IPS-NIHi7 (cell line): Measurements from ENCODE around the gene ZGPAT.

Source experiments
- DNase-seq: peaks from one replicate; pipeline ENCODE4 v3.0.0; 2012; ENCODE audit warnings: mixed read lengths; ENCODE audit errors: extremely low spot score

ZGPAT gene

GRCh38 chr20:63734111-63734945 is 26.5 kb downstream of the ZGPAT start:
- DNase-seq: no peak

DNA sequence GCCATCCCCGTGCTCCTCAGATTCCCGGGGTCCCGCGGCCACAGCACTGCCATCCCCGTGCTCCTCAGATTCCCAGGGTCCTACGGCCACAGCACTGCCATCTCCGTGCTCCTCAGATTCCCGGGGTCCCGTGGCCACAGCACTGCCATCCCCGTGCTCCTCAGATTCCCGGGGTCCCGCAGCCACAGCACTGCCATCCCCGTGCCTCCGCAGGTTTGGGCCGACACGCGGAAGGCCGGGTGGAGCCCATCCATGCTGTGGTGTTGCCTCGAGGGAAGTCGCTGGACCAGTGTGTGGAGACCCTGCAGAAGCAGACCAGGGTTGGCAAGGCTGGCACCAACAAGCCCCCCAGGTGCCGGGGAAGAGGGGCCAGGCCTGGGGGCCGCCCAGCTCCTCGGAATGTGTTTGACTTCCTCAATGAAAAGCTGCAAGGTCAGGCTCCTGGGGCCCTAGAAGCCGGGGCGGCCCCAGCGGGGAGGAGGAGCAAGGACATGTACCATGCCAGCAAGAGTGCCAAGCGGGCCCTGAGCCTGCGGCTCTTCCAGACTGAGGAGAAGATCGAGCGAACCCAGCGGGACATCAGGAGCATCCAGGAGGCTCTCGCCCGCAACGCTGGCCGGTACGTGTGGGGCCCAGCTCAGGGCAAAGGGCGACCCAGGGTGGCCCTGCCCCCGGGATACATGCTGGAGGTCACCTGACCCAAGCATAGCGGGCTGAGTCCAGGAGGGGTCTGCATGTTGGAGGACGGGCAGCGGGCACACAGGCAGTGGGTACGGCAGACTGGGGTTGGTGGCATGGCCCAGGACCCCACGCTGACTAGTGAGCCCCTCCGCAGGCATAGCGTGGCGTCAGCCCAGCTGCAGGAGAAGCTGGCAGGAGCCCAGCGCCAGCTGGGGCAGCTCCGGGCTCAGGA is 27.4 kb downstream of the ZGPAT start:
- no peak for DNase-seq

DNA sequence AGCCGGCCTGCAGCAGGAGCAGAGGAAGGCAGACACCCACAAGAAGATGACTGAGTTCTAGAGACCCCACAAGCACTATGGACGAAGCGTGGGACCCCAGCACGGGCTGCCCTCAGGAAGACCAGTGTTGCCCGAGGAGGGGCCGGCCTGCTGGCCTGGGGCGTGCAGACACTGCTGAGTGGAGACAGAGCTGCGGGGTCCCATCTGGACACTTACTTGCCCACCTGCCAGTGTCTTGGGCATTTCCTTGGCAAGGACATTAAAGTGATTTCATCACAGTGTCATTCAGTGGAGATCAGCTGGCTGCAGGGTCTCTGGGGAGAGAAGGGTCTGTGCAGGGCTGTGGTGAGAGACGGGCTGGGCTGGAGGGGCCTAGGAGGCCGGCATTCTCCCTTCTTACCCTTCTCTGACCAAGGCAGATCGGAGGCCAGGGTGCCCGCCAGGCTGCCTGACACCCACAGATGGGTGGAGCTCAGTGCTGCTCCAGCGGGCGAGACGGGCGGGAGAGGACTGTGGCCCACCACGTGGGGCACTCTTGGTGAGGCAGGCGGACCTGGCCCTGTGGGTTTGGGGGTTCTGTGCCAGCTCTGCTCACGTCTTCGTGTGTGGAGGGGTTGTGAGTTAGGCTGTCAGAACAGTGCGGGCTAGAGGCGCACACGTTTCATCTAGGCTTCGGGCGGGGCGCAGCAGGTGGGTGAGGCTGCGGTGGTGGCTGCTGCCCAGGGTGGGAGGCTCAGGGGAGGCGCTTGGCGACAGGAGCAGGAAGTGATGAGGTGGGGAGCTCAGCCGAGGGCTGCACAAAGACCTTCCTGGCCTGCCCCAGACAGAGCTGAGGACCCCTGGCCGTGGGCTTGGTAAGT is 28.2 kb downstream of the ZGPAT start, which contains the start of gene LIME1:
TSS of gene LIME1 (plus strand) at position 806 of the 860 bp plus-strand sequence. CDS start 886 bp downstream, outside the sequence.
- no peak for DNase-seq

DNA sequence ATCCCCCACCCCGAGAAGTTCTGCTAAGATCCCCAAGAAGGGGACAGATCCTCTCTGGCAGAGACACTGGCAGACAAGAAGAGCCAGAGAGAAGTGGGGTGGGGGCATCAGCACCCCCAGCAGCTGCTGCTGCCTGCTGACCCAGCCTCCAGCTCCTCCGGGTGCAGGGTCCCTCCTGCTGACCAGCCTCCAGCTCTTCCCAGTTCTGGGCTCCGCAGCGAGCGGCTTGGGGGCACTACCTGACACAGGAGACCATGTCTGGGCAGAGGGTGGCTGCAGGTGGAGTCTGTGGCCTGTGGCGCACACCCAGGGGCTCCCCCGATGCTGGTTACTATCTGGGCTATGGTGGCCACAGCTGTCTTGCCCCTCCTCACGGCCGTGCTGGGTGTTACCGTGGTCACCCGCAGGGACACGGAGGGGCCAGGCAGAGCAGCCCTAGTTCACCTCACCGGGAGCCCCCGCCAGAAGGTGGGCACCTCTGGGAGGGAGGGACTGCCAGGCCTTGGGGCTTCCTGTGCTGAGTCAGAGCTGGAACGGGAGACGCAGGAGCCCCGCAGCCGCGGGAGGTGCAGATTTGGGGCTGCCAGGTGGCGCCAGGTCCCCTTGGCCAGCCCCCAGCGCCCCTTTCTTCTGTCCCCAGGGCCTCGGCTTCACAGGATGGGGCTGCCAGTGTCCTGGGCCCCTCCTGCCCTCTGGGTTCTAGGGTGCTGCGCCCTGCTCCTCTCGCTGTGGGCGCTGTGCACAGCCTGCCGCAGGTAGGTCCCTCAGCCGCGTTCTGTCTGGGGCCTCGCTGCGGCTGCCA is 29.3 kb downstream of the ZGPAT start:
- DNase-seq: peak; percentile 59

DNA sequence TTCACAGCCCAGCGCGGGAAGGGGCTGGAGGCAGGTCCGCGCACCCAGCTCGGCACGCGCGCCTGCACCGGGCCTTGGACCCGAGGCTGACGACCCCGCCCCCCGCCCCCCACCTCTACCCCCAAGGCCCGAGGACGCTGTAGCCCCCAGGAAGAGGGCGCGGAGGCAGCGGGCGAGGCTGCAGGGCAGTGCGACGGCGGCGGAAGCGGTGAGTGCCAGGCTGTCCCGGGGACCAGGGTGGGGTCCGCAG is 29.8 kb downstream of the ZGPAT start:
- DNase-seq: no peak

DNA sequence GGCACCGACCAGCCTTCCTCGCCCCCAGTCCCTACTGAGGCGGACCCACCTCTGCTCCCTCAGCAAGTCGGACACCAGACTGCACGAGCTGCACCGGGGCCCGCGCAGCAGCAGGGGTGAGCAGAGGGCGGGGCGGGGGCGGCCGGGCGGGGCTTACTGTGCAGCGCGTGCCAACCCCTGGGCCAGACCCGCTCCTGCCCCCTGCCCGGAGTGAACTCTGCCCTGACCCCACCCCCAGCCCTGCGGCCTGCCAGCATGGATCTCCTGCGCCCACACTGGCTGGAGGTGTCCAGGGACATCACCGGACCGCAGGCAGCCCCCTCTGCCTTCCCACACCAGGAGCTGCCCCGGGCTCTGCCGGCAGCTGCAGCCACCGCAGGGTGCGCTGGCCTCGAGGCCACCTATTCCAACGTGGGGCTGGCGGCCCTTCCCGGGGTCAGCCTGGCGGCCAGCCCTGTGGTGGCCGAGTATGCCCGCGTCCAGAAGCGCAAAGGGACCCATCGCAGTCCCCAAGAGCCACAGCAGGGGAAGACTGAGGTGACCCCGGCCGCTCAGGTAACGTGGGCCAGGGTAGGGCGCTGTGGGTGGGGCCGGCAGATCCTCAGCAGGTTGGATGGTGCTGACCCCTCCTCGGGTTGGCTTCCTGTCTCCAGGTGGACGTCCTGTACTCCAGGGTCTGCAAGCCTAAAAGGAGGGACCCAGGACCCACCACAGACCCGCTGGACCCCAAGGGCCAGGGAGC is 30.3 kb downstream of the ZGPAT start:
- peak; percentile 61 for DNase-seq

GRCh38 chr20:63738687-63739129 is 30.9 kb downstream of the ZGPAT start:
- peak; percentile 76 for DNase-seq

DNA sequence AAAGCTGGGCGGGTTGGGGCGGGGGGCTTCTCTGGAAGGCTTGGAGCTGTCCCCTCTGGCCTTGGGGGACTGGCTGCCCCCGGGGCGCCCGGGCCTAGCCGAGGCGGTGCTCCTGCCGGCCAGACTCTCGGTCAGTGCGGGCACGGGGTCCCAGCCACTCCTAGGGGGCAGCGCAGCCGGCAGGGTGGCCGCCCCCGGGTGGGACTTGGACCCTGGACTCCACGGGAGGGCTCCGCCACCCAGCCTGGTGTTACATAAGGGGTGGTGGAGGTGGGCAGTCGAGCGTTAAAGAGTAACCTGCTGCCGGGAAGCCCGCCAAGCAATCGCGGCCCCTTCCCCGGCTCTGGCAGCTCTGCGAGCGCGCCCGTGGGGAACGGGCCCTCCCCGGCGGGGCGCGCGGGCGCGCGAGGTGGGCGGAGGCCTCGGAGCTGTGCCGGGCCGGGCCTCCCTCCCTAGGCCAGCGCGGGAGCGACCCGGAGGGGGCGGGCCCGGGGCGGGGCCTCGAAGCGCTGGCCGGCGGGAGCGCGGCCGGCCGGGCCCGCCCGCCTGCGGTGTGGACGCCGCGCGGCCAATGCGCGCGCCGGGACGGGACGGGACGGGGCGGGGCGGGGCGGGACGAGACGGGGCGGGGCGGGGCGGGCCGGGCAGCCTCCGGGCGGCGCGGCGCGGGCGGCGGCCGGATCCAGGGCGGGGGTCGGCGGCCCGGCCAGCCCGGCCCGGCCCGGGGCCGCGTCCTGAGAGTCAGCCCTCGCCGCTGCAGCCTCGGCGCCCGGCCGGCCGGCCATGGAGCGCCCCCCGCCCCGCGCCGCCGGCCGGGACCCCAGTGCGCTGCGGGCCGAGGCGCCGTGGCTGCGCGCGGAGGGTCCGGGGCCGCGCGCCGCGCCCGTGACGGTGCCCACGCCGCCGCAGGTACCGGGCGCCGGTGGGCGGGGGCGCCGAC is 31.6 kb downstream of the ZGPAT start, which contains the start of gene SLC2A4RG:
TSS of gene SLC2A4RG (plus strand) at position 647 of the 940 bp plus-strand sequence. CDS start at position 784, 137 bp downstream.
- peak; percentile 97 for DNase-seq

DNA sequence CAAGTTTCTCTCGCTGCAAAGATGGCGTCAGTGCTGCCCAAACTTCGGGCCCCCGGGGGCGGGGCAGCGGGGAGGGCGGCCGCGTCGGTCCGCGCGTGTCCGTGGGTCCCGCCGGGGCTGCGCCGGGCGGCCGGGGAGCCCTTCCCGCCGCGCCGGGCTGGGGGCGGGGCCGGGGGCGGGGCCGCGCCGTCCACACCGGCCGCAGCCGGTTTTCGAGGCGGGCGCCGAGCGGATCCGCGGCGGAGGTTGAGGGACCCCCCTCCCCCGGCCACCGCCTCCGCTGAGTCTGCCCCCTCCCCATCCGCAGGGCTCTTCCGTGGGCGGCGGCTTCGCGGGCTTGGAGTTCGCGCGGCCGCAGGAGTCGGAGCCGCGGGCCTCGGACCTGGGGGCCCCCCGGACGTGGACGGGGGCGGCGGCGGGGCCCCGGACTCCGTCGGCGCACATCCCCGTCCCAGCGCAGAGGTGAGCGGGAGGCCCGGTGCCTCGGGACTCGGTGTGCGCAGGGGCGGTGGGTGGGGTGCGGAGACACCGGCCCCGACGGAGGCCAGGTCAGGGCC is 32.3 kb downstream of the ZGPAT start:
- DNase-seq: peak; percentile 66

GRCh38 chr20:63740627-63741353 is 33.0 kb downstream of the ZGPAT start:
- DNase-seq: peak; percentile 86

- no peak for DNase-seq
These were observed 33.5 kb downstream of the ZGPAT start for GRCh38 chr20:63741354-63741675.

- DNase-seq: no peak
These were observed 34.0 kb downstream of the ZGPAT start for GRCh38 chr20:63741676-63742380.

- DNase-seq: no peak
These were observed 34.7 kb downstream of the ZGPAT start for GRCh38 chr20:63742381-63743024.

DNA sequence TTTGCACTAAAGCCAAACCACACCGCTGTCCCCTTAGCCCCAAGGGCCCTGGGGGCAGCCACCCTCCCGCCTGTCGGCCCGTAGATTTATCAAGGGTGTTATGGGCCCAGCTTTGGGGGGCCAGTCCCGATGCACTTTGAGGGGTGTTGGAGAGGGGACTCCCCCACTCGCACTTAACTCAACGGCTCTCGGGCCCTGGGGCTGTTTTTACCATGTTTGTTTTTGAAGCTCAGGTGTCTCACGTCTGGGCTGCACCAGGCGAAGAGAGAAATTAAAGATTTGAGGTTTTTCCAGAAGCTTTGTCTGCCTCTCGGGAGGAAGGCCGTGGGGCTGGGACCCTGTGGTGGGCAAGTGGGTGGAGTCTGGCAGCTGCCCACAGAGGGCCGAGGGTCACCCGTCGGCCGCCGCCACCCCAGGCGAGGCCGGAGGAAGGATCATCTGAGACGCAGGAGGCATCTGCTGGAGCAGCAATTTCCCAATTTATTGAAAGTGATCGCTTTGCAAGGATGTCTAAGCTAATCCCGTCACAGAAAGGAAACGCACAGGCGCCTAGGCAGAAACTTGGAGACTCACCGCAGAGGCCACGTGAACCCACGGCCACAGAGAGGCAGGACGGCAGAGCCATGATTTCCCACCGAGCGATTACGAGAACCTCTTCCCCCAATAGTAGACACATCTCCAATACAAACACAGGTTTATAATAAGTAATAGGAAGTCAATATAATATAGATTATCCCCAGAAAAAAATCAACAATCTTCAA is 35.6 kb downstream of the ZGPAT start:
- DNase-seq: no peak

GRCh38 chr20:63744158-63744557 is 36.3 kb downstream of the ZGPAT start:
- DNase-seq: no peak
